Small intestine (tissue), 7 donors: Measurements from ENCODE around the gene SKAP1. TPM values are rescaled to one million over a fixed set of nuclear protein-coding genes. Genes with fewer than 3 reads are reported as not detected.

Source experiments
- DNase-seq, 2 donors: peaks; one replicate each; pipeline versions ENCODE4 v3.0.0 to v3.0.0-alpha.2; 2013
- FAIRE-seq: peaks from 2 replicates; lab custom pipeline; 2012; peaks lifted over from hg19 to GRCh38; lab: Jason Lieb, UNC
- H3K27ac ChIP-seq, 3 donors: one replicate each; pipeline ENCODE4 v1.5.1; 2013; ENCODE audit warnings: low read length in 2 of 3, mild to moderate bottlenecking in 2 of 3, control low read depth in 1 of 3, inconsistent platforms in 1 of 3, low read depth in 1 of 3, moderate library complexity in 1 of 3
- H3K27me3 ChIP-seq, 3 donors: one replicate each; pipeline ENCODE4 v1.6.1; 2013; ENCODE audit warnings: low read length in 3 of 3, inconsistent platforms in 1 of 3; ENCODE audit not compliant: control insufficient read depth in 3 of 3, insufficient read depth in 3 of 3
- H3K36me3 ChIP-seq, 3 donors: one replicate each; pipeline ENCODE4 v1.6.1; 2013; ENCODE audit warnings: low read length in 3 of 3, inconsistent platforms in 1 of 3, low read depth in 1 of 3, mild to moderate bottlenecking in 1 of 3, moderate library complexity in 1 of 3; ENCODE audit not compliant: control insufficient read depth in 3 of 3, insufficient read depth in 2 of 3
- H3K4me1 ChIP-seq, 3 donors: one replicate each; pipeline ENCODE4 v1.6.1; 2013; ENCODE audit warnings: low read length in 2 of 3, inconsistent platforms in 1 of 3, low read depth in 1 of 3, mild to moderate bottlenecking in 1 of 3, moderate library complexity in 1 of 3; ENCODE audit not compliant: control insufficient read depth in 3 of 3, insufficient read depth in 2 of 3
- H3K4me3 ChIP-seq, 3 donors: one replicate each; pipeline ENCODE4 v1.5.1; 2013; ENCODE audit warnings: low read length in 3 of 3, control low read depth in 1 of 3, inconsistent platforms in 1 of 3, low read depth in 1 of 3, mild to moderate bottlenecking in 1 of 3, moderate library complexity in 1 of 3
- H3K9me3 ChIP-seq, 2 donors: one replicate each; pipeline ENCODE4 v1.6.1; 2013; ENCODE audit warnings: low read depth in 1 of 2, low read length in 1 of 2; ENCODE audit not compliant: control insufficient read depth in 2 of 2, insufficient read depth in 1 of 2
- WGBS, 3 donors: extraction: QIAGEN DNeasy Blood & Tissue Kit; methylation state at CpG; one replicate each; pipeline ENCODE4 v1.1.7; 2013; 5-methylcytosine and 5-hydroxymethylcytosine counted together
- polyA plus RNA-seq, 4 donors: library from polyadenylated mRNA; stranded (reverse) in 3 of 4; unstranded in 1 of 4; fragments of 200-250 nt in 3 of 4; fragments of 120-200 nt in 1 of 4; gene quantifications; one replicate each; pipeline versions ENCODE4 v1.2.1 to v1.2.3, GENCODE V29; 2013
- donor health status: healthy with polysubstance abuse.
- donor health status: control.
- donor health status: control.
- donor health status: Bipolar disorder and iron deficiency.
- donor health status: healthy.

SKAP1 gene
- polyA plus RNA-seq, 4 donors, result 1.8 to 8.1 (median 2.1) TPM

- FAIRE-seq (no peak), DNase-seq (peak; percentile 24 to 25)
- Histone ChIP-seq H3K9me3 (no peaks in the 10 kb centered on the region), H3K27me3 (peaks cover 0 to 1% (median 0%) of the 10 kb centered on the region in 3 donors), H3K27ac (no peak overlapping the region), H3K36me3 (peaks cover 0 to 2% (median 0%) of the 10 kb centered on the region in 3 donors), H3K4me1 (no peaks in the 10 kb centered on the region), H3K4me3 (no peak overlapping the region)
- 0 to 47% (median 19%) methylated on average over 1 of the region's 1 CpG for WGBS, 3 donors
These were observed 248.4 kb downstream of the SKAP1 start for GRCh38 chr17:48181653-48182052.

DNA sequence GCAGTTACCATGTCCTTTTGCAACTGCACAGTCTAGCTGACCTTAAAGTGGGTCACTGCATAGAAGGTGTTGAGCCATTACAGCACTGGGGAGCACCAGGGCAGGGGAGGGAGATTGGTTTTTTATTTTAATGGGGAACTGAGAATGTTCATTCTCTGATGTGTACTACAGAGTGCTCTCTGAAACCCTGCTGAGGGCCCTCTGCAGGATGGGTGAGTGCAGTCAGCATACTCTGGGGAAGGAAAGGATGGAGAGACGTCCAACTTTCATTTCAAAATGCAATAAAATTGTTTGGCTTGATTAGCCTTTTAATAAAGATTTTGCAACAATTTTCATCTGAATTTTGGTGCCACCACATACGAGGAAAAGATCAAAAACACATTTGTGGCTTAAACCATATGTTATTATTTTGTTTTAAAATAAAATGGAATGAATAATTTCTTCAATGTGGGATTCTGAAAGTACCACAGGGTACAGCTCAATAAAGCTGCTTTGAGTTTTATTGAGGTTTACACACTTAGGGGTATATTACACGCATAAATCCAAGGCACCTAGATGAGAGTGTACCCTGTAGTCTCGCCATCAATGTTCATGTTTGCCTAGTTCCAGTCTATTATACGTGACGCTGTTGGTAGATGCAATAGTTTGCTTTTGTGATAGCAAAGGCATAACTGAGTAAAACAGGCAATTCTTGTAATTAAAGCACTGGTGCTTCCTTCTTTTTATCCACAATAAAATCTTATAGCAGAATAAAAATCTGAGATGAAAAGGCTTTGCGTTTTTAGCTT lies 249.0 kb downstream of the SKAP1 start:
- Histone ChIP-seq H3K27ac (no peak overlapping the region), H3K9me3 (no peaks in the 10 kb centered on the region), H3K36me3 (peaks cover 0 to 2% (median 0%) of the 10 kb centered on the region in 3 donors), H3K4me1 (no peaks in the 10 kb centered on the region), H3K4me3 (no peak overlapping the region), H3K27me3 (peaks cover 0 to 1% (median 0%) of the 10 kb centered on the region in 3 donors)
- WGBS, 3 donors, result 60 to 84% (median 70%) methylated on average over 7 of the region's 7 CpGs
- FAIRE-seq (no peak), DNase-seq (no peak)

GRCh38 chr17:48179071-48179945 lies 250.7 kb downstream of the SKAP1 start:
- no peak for DNase-seq
- no peak overlapping the region for H3K27ac ChIP-seq
- WGBS, 3 donors, result 42 to 64% (median 49%) methylated on average over 4 of the region's 4 CpGs
- H3K36me3 ChIP-seq, result peaks cover 0 to 2% (median 0%) of the 10 kb centered on the region in 3 donors
- FAIRE-seq, result no peak
- no peaks in the 10 kb centered on the region for H3K4me1 ChIP-seq
- no peak overlapping the region for H3K4me3 ChIP-seq
- peaks cover 0 to 1% (median 0%) of the 10 kb centered on the region in 3 donors for H3K27me3 ChIP-seq
- no peaks in the 10 kb centered on the region for H3K9me3 ChIP-seq

- Histone ChIP-seq H3K27ac (no peak overlapping the region), H3K36me3 (peaks cover 0 to 2% (median 0%) of the 10 kb centered on the region in 3 donors), H3K4me3 (no peak overlapping the region), H3K27me3 (peaks cover 0 to 1% (median 0%) of the 10 kb centered on the region in 3 donors), H3K4me1 (no peaks in the 10 kb centered on the region), H3K9me3 (no peaks in the 10 kb centered on the region)
- FAIRE-seq, result no peak
- WGBS, 3 donors, result 78 to 87% (median 85%) methylated on average over 4 of the region's 4 CpGs
- no peak for DNase-seq
These were observed 251.7 kb downstream of the SKAP1 start for GRCh38 chr17:48178317-48178716.

DNA sequence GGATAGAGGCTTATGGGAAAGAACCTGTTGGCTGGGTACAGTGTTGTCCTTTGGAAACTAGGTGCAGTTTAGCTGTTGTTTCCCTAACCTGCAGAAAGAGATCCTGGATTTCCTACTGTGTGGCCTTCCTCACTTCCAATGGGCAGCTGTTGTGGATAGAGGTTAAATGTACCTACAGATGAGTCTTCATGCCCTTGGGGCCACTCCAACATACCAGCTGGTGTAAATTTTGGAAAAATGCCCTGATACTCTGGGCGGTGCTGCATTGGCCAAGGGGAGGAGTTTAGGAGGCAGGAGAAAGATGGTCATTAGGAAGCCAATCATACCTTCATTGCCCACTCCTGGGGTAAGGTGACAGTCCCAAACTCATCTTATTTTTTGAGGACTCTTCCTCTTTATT lies 252.2 kb downstream of the SKAP1 start:
- H3K27ac ChIP-seq, result no peak overlapping the region
- peaks cover 0 to 2% (median 0%) of the 10 kb centered on the region in 3 donors for H3K36me3 ChIP-seq
- WGBS, 3 donors, result 33 to 86% (median 60%) methylated on average over 1 of the region's 1 CpG
- peaks cover 0 to 1% (median 0%) of the 10 kb centered on the region in 3 donors for H3K27me3 ChIP-seq
- DNase-seq, result no peak
- H3K4me1 ChIP-seq, result no peaks in the 10 kb centered on the region
- H3K9me3 ChIP-seq, result no peaks in the 10 kb centered on the region
- no peak for FAIRE-seq
- no peak overlapping the region for H3K4me3 ChIP-seq

DNA sequence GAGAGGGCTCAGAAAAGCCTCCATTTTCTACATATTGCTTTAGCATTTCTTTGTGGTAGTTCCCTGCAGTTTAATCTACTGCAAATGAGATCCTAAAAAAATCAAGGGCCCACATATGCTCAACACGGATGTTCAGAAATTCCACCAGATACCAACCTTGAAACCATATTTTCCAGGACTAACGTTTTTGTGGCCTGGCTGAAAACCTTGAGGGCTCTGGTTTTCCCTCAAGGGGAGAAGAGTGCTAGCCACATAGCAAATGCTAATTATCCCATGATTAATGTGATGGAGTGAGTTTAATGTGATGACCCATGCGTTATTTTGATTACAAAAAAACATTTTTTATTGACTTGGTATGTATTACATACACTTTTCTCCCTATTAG lies 253.6 kb downstream of the SKAP1 start:
- Histone ChIP-seq H3K4me1 (no peaks in the 10 kb centered on the region), H3K9me3 (no peaks in the 10 kb centered on the region), H3K27ac (no peak overlapping the region), H3K36me3 (peaks cover 0 to 2% (median 0%) of the 10 kb centered on the region in 3 donors), H3K4me3 (no peak overlapping the region), H3K27me3 (peaks cover 0 to 1% (median 0%) of the 10 kb centered on the region in 3 donors)
- no peak for DNase-seq
- 87 to 90% (median 90%) methylated on average over 3 of the region's 3 CpGs for WGBS, 3 donors
- no peak for FAIRE-seq

- 84 to 95% (median 91%) methylated on average over 5 of the region's 5 CpGs for WGBS, 3 donors
- DNase-seq (no peak), FAIRE-seq (no peak)
- H3K27me3 ChIP-seq, result peaks cover 0 to 1% (median 0%) of the 10 kb centered on the region in 3 donors
- no peaks in the 10 kb centered on the region for H3K4me1 ChIP-seq
- peaks cover 0 to 2% (median 0%) of the 10 kb centered on the region in 3 donors for H3K36me3 ChIP-seq
- H3K4me3 ChIP-seq, result no peak overlapping the region
- H3K9me3 ChIP-seq, result no peaks in the 10 kb centered on the region
- no peak overlapping the region for H3K27ac ChIP-seq
These were observed 254.1 kb downstream of the SKAP1 start for GRCh38 chr17:48175692-48176470.
